ENCODE measurements around the gene SLC23A2. TPM values are rescaled to one million over a fixed set of nuclear protein-coding genes. Genes with fewer than 3 reads are reported as not detected.
"Not testable (repeated sequence)": the region's sequence is repeated elsewhere in the genome, so short reads cannot be mapped to it uniquely, and the experiment has no call there.

Gene SLC23A2
- total RNA-seq, 1 experiment from 2014 or later, result 12.6 TPM

- DNase-seq (ENCODE audit: low spot score), result no peak
Measured at GRCh38 chr20:4902788-4903187, 98.5 kb downstream of the SLC23A2 start.

- DNase-seq (ENCODE audit: low spot score), result no peak
Measured at GRCh38 chr20:4901031-4901818, 100.1 kb downstream of the SLC23A2 start.

GRCh38 chr20:4898282-4899244 is 102.7 kb downstream of the SLC23A2 start:
- peak; percentile 80 for DNase-seq (ENCODE audit: low spot score)

- no peak for DNase-seq (ENCODE audit: low spot score)
Measured at GRCh38 chr20:4897600-4897999, 103.7 kb downstream of the SLC23A2 start.

GRCh38 chr20:4896971-4897497 is 104.3 kb downstream of the SLC23A2 start:
- DNase-seq (ENCODE audit: low spot score), result no peak

GRCh38 chr20:4896119-4896702 is 105.1 kb downstream of the SLC23A2 start:
- DNase-seq (ENCODE audit: low spot score), result no peak

- no peak for DNase-seq (ENCODE audit: low spot score)
Measured at GRCh38 chr20:4894981-4895381, 106.3 kb downstream of the SLC23A2 start.

GRCh38 chr20:4894409-4894808 is 106.9 kb downstream of the SLC23A2 start:
- no peak for DNase-seq (ENCODE audit: low spot score)

- DNase-seq (ENCODE audit: low spot score), result no peak
Measured at GRCh38 chr20:4893709-4894108, 107.6 kb downstream of the SLC23A2 start.

GRCh38 chr20:4891997-4892396 is 109.3 kb downstream of the SLC23A2 start:
- DNase-seq (ENCODE audit: low spot score), result no peak

- no peak for DNase-seq (ENCODE audit: low spot score)
Measured at GRCh38 chr20:4891190-4891763, 110.0 kb downstream of the SLC23A2 start.

- DNase-seq (ENCODE audit: low spot score), result no peak
Measured at GRCh38 chr20:4889446-4889845, 111.9 kb downstream of the SLC23A2 start.

GRCh38 chr20:4887586-4887985 is 113.7 kb downstream of the SLC23A2 start:
- DNase-seq (ENCODE audit: low spot score), result no peak

- DNase-seq (ENCODE audit: low spot score), result no peak
Measured at GRCh38 chr20:4886771-4887527, 114.4 kb downstream of the SLC23A2 start.

- DNase-seq (ENCODE audit: low spot score), result no peak
Measured at GRCh38 chr20:4885877-4886276, 115.4 kb downstream of the SLC23A2 start.

GRCh38 chr20:4883546-4883945 is 117.8 kb downstream of the SLC23A2 start:
- no peak for DNase-seq (ENCODE audit: low spot score)

GRCh38 chr20:4883051-4883450 is 118.3 kb downstream of the SLC23A2 start:
- no peak for DNase-seq (ENCODE audit: low spot score)

GRCh38 chr20:4881006-4881730 is 120.1 kb downstream of the SLC23A2 start:
- DNase-seq (ENCODE audit: low spot score), result no peak

- no peak for DNase-seq (ENCODE audit: low spot score)
Measured at GRCh38 chr20:4880051-4880450, 121.3 kb downstream of the SLC23A2 start.

GRCh38 chr20:4878099-4878498 is 123.2 kb downstream of the SLC23A2 start:
- not testable (repeated sequence) for DNase-seq (ENCODE audit: low spot score)
